Measurements from ENCODE around the gene HLA-DMA. TPM values are rescaled to one million over a fixed set of nuclear protein-coding genes. Genes with fewer than 3 reads are reported as not detected.

The HLA-DMA gene
- total RNA-seq, 1 donor from 2014 or later: 5.2 TPM

GRCh38 chr6:32991972-32992371, 39.1 kb upstream of the HLA-DMA start:
- no peak overlapping the region for H3K27ac ChIP-seq (ENCODE audit: low read depth, low read length)
- no peaks in the 10 kb centered on the region for H4K20me1 ChIP-seq (ENCODE audit: insufficient read depth, low read length)
- no peaks in the 10 kb centered on the region for H3K36me3 ChIP-seq (ENCODE audit: insufficient read depth, low read length)
- H3K4me3 Mint-ChIP-seq (ENCODE audit: unreplicated experiment): no peak overlapping the region
- no peak overlapping the region for H3K27ac Mint-ChIP-seq (ENCODE audit: unreplicated experiment)
- peaks cover 24% of the 10 kb centered on the region for H3K27me3 ChIP-seq (ENCODE audit: insufficient read depth, low read length)
- H2AFZ ChIP-seq (ENCODE audit: low read depth, low read length): no peak overlapping the region
- peaks cover 2% of the 10 kb centered on the region for H3K9me3 Mint-ChIP-seq (ENCODE audit: unreplicated experiment)
- no peaks in the 10 kb centered on the region for H3K9me3 ChIP-seq (ENCODE audit: insufficient read depth, low read depth, low read length)
- H3K36me3 Mint-ChIP-seq (ENCODE audit: low read depth, unreplicated experiment): no peaks in the 10 kb centered on the region
- FAIRE-seq (no peak), DNase-seq (ENCODE audit: low read depth) (no peak)
- H3K27me3 Mint-ChIP-seq (ENCODE audit: low read depth, unreplicated experiment): peaks cover 2% of the 10 kb centered on the region
- H3K4me1 ChIP-seq (ENCODE audit: insufficient read depth, low read length): no peaks in the 10 kb centered on the region
- TF ChIP-seq, protein P1, sequence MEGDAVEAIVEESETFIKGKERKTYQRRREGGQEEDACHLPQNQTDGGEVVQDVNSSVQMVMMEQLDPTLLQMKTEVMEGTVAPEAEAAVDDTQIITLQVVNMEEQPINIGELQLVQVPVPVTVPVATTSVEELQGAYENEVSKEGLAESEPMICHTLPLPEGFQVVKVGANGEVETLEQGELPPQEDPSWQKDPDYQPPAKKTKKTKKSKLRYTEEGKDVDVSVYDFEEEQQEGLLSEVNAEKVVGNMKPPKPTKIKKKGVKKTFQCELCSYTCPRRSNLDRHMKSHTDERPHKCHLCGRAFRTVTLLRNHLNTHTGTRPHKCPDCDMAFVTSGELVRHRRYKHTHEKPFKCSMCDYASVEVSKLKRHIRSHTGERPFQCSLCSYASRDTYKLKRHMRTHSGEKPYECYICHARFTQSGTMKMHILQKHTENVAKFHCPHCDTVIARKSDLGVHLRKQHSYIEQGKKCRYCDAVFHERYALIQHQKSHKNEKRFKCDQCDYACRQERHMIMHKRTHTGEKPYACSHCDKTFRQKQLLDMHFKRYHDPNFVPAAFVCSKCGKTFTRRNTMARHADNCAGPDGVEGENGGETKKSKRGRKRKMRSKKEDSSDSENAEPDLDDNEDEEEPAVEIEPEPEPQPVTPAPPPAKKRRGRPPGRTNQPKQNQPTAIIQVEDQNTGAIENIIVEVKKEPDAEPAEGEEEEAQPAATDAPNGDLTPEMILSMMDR (IDR thresholded peaks at IDR 0.05; ENCODE audit: insufficient read depth, low read depth, low read length): no peak
- TF ChIP-seq EZH2 (IDR thresholded peaks at IDR 0.05; ENCODE audit: insufficient read depth, low read length): no peak
- H3K79me2 ChIP-seq (ENCODE audit: insufficient read depth, low read length): no peaks in the 10 kb centered on the region
- H3K4me3 ChIP-seq (ENCODE audit: insufficient read depth, low read depth, low read length): no peak overlapping the region
- no peak overlapping the region for H3K4me2 ChIP-seq (ENCODE audit: low read length)
- H3K9ac ChIP-seq (ENCODE audit: low read length): no peak overlapping the region
- no peaks in the 10 kb centered on the region for H3K4me1 Mint-ChIP-seq (ENCODE audit: low read depth, unreplicated experiment)

GRCh38 chr6:32989368-32989767, 36.5 kb upstream of the HLA-DMA start:
- Histone ChIP-seq H3K4me1 (ENCODE audit: insufficient read depth, low read length) (no peaks in the 10 kb centered on the region), H3K9me3 (ENCODE audit: insufficient read depth, low read depth, low read length) (no peaks in the 10 kb centered on the region), H3K4me3 (ENCODE audit: insufficient read depth, low read depth, low read length) (no peak overlapping the region), H4K20me1 (ENCODE audit: insufficient read depth, low read length) (peaks cover 3% of the 10 kb centered on the region), H3K79me2 (ENCODE audit: insufficient read depth, low read length) (no peaks in the 10 kb centered on the region), H3K36me3 (ENCODE audit: insufficient read depth, low read length) (no peaks in the 10 kb centered on the region), H3K27me3 (ENCODE audit: insufficient read depth, low read length) (peaks cover 18% of the 10 kb centered on the region), H3K4me2 (ENCODE audit: low read length) (no peak overlapping the region), H3K27ac (ENCODE audit: low read depth, low read length) (no peak overlapping the region), H3K9ac (ENCODE audit: low read length) (no peak overlapping the region), H2AFZ (ENCODE audit: low read depth, low read length) (no peak overlapping the region)
- Mint-ChIP-seq H3K4me3 (ENCODE audit: unreplicated experiment) (no peak overlapping the region), H3K27ac (ENCODE audit: unreplicated experiment) (no peak overlapping the region), H3K36me3 (ENCODE audit: low read depth, unreplicated experiment) (peaks cover 3% of the 10 kb centered on the region), H3K27me3 (ENCODE audit: low read depth, unreplicated experiment) (peaks cover 2% of the 10 kb centered on the region), H3K4me1 (ENCODE audit: low read depth, unreplicated experiment) (peaks cover 3% of the 10 kb centered on the region), H3K9me3 (ENCODE audit: unreplicated experiment) (peaks cover 2% of the 10 kb centered on the region)
- no peak for FAIRE-seq
- TF ChIP-seq, protein P1 (IDR thresholded peaks at IDR 0.05; ENCODE audit: insufficient read depth, low read depth, low read length): no peak
- no peak for TF ChIP-seq EZH2 (IDR thresholded peaks at IDR 0.05; ENCODE audit: insufficient read depth, low read length)
- DNase-seq (ENCODE audit: low read depth): no peak

GRCh38 chr6:32984622-32985389, 31.9 kb upstream of the HLA-DMA start:
- FAIRE-seq (no peak), DNase-seq (ENCODE audit: low read depth) (peak; percentile 57)
- Histone ChIP-seq H3K4me2 (ENCODE audit: low read length) (no peak overlapping the region), H3K4me1 (ENCODE audit: insufficient read depth, low read length) (no peaks in the 10 kb centered on the region), H3K9me3 (ENCODE audit: insufficient read depth, low read depth, low read length) (no peaks in the 10 kb centered on the region), H3K9ac (ENCODE audit: low read length) (no peak overlapping the region), H3K36me3 (ENCODE audit: insufficient read depth, low read length) (peaks cover 31% of the 10 kb centered on the region), H3K27ac (ENCODE audit: low read depth, low read length) (no peak overlapping the region), H4K20me1 (ENCODE audit: insufficient read depth, low read length) (peaks cover 49% of the 10 kb centered on the region), H3K4me3 (ENCODE audit: insufficient read depth, low read depth, low read length) (no peak overlapping the region), H3K27me3 (ENCODE audit: insufficient read depth, low read length) (peaks cover 10% of the 10 kb centered on the region), H2AFZ (ENCODE audit: low read depth, low read length) (no peak overlapping the region), H3K79me2 (ENCODE audit: insufficient read depth, low read length) (peaks cover 11% of the 10 kb centered on the region)
- Mint-ChIP-seq H3K27me3 (ENCODE audit: low read depth, unreplicated experiment) (no peaks in the 10 kb centered on the region), H3K27ac (ENCODE audit: unreplicated experiment) (no peak overlapping the region), H3K4me3 (ENCODE audit: unreplicated experiment) (peak overlapping the region; percentile 18), H3K9me3 (ENCODE audit: unreplicated experiment) (no peaks in the 10 kb centered on the region), H3K36me3 (ENCODE audit: low read depth, unreplicated experiment) (peaks cover 17% of the 10 kb centered on the region), H3K4me1 (ENCODE audit: low read depth, unreplicated experiment) (peaks cover 17% of the 10 kb centered on the region)
- no peak for TF ChIP-seq EZH2 (IDR thresholded peaks at IDR 0.05; ENCODE audit: insufficient read depth, low read length)
- TF ChIP-seq, protein P1 (IDR thresholded peaks at IDR 0.05; ENCODE audit: insufficient read depth, low read depth, low read length): peak; percentile 82

All from astrocyte (in vitro differentiated cells and primary cell).